Measurements from ENCODE around the gene HOXC11. TPM values are rescaled to one million over a fixed set of nuclear protein-coding genes. Genes with fewer than 3 reads are reported as not detected.

The HOXC11 gene
- total RNA-seq, 2 donors from 2014 or later = not detected

DNA sequence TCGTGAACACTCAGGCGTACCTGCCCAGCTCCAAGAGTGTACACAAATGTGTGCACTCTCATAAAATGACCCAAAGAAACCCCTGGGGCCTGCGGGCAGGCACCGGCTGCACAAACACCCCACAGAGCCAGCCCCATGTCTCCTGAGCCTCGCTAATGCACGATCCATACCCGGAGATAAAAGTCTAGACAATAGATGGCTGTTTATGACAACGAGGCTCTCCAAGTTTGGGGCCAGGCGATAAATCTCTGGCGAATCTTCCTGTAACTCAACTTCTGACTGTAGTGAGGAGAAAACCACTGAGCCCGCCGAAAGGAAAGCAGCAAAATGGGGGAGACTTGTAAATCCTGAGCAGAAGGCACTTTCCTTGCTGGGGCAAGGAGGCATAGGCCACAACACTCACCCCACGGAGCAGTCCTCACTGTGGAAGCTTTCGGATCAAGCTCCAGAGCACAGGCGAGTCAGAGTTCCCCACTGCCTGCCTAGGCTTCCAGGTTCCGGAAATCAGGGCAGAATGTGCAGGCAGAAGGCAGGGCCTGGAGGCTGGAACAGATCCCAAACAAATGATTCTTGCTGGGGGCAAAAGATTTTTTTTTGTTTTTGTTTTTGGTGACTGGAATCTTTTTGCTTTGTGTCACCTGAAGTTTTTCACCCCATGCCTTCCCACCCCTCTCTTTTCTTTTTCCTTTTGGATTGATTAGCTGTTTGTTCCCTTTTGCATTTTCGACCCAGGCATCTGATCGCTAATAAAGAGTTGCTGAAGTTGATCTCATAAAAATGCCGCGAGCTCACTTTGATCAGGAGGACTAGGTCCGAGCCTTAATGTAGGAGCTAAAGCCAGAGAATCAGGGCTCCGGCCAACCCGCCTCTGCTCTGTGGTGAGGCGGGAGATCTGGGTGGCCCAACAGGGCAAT lies 4.5 kb upstream of the HOXC11 start:
- no peak overlapping the region for H3K4me3 ChIP-seq
- TF ChIP-seq, protein P1, sequence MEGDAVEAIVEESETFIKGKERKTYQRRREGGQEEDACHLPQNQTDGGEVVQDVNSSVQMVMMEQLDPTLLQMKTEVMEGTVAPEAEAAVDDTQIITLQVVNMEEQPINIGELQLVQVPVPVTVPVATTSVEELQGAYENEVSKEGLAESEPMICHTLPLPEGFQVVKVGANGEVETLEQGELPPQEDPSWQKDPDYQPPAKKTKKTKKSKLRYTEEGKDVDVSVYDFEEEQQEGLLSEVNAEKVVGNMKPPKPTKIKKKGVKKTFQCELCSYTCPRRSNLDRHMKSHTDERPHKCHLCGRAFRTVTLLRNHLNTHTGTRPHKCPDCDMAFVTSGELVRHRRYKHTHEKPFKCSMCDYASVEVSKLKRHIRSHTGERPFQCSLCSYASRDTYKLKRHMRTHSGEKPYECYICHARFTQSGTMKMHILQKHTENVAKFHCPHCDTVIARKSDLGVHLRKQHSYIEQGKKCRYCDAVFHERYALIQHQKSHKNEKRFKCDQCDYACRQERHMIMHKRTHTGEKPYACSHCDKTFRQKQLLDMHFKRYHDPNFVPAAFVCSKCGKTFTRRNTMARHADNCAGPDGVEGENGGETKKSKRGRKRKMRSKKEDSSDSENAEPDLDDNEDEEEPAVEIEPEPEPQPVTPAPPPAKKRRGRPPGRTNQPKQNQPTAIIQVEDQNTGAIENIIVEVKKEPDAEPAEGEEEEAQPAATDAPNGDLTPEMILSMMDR (IDR thresholded peaks at IDR 0.05) = no peak
- H3K9ac ChIP-seq (ENCODE audit: low read depth in 2 of 2, low read length in 2 of 2) = no peak overlapping the region
- H3K27ac ChIP-seq = no peak overlapping the region
- H3K36me3 ChIP-seq = no peaks in the 10 kb centered on the region
- H3K4me1 ChIP-seq = no peaks in the 10 kb centered on the region
- DNase-seq = no peak
- intact Hi-C loops (cut with DNase I) = no loop called here
- no peaks in the 10 kb centered on the region for H3K9me3 ChIP-seq
- peaks cover 100% of the 10 kb centered on the region for H3K27me3 ChIP-seq

DNA sequence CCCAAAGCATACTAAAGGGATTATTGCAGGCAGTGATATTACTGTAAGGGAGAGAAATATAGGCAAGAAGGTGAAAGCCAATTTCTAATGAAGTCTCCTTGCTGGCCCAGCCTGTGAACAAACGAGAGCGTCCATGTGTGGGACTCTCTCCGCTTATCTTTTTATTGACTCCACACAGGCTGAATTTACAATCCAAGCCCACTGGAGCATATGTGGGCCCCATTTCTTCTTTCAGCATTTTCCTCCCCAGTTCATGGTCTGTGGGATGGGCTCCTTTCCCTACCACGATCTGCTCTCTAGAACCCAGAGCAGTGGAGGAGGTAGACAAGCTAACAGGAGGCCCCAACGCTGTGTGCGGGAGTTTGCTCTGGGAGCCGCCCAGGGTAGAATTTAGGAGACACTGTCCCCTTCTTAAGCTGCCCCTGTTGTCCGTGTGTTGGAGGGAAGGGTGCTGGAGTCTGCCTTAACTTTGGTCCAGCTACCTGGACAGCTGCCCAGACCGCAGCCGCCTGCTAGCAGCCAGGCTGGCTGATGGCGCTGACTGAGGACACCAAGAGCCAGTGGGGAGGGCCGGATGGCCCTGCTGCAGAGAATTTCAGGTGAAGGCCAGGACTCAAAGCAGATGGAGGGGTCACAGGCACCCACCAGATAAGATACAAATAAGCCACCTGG lies 3.2 kb upstream of the HOXC11 start:
- no peak overlapping the region for H3K4me3 ChIP-seq
- DNase-seq = no peak

DNA sequence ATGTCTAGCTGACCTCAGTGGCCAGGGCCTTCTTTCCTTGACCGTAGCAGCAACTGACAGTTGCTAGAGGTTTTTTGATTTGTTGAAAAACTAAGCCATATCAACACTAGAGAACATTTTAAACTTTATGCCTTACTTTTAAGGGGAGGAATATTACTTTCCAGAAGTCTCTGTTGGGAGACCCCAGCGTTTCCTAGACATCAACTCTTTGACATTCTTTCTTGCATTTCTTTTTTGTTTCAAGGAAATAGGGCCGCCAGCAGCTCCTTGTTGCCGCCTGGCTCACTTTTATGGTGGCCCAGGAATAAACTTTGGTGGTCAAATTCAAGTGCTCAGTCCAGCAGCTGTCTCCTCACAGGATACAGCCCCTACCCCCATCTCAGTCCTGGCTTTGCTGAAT lies 2.5 kb upstream of the HOXC11 start:
- Histone ChIP-seq H3K9ac (ENCODE audit: low read depth in 2 of 2, low read length in 2 of 2) (no peak overlapping the region), H3K9me3 (no peaks in the 10 kb centered on the region), H3K4me3 (no peak overlapping the region), H3K27me3 (peaks cover 99% of the 10 kb centered on the region), H3K4me1 (no peaks in the 10 kb centered on the region), H3K36me3 (no peaks in the 10 kb centered on the region), H3K27ac (no peak overlapping the region)
- no peak for DNase-seq
- TF ChIP-seq, protein P1 (IDR thresholded peaks at IDR 0.05) = no peak
- intact Hi-C loops (cut with DNase I) = no loop called here

More for the DNA sequence above, 3.2 kb upstream of the HOXC11 start:
- no peaks in the 10 kb centered on the region for H3K9me3 ChIP-seq
- no peaks in the 10 kb centered on the region for H3K4me1 ChIP-seq
- TF ChIP-seq, protein P1 (IDR thresholded peaks at IDR 0.05) = no peak
- H3K27me3 ChIP-seq = peaks cover 99% of the 10 kb centered on the region
- no peak overlapping the region for H3K9ac ChIP-seq (ENCODE audit: low read depth in 2 of 2, low read length in 2 of 2)
- intact Hi-C loops (cut with DNase I) = no loop called here
- no peaks in the 10 kb centered on the region for H3K36me3 ChIP-seq
- no peak overlapping the region for H3K27ac ChIP-seq

DNA sequence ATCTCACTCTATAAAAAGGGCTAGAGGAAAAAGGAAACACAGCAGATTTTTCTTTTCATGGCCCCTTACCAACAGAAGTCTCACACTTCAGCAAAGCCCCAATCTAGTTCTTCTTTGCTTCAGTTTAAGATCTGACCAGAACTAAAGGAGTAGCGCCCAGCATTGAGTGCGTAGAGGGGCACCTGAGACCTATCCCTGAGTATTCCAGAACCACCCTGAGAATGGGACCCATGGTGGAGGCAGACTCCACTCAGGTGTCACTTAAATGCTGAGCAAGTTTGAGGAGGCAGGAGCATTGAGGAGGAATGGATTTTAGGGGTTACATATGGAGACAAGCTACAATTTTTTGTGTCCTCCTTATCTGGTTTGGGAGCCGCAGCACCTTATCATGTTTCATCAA lies 1.8 kb upstream of the HOXC11 start:
- Histone ChIP-seq H3K36me3 (no peaks in the 10 kb centered on the region), H3K9ac (ENCODE audit: low read depth in 2 of 2, low read length in 2 of 2) (no peak overlapping the region), H3K4me3 (no peak overlapping the region), H3K27me3 (peaks cover 99% of the 10 kb centered on the region), H3K27ac (no peak overlapping the region), H3K4me1 (no peaks in the 10 kb centered on the region), H3K9me3 (no peaks in the 10 kb centered on the region)
- intact Hi-C loops (cut with DNase I) = no loop called here
- no peak for DNase-seq
- TF ChIP-seq, protein P1 (IDR thresholded peaks at IDR 0.05) = no peak

DNA sequence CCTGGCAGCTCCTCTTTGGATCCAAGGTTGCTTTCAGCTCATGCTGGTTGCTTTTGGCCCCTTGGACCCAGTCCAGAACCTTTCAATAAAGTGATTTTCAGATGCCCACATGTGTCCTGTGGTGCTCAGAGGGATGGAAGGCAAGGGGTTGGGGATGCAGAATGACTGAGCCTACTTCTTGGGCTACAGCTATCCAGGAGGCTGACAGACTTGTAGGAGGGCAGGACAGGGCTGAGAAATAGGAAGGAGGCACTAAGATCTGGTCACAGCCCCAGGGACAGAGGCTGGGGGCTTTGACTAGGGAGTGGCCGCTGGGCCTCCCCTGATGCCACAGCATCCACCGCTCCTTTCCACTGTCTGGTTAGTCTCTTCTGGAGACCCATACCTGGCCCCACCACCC lies 1.2 kb upstream of the HOXC11 start:
- Histone ChIP-seq H3K27me3 (peaks cover 99% of the 10 kb centered on the region), H3K9me3 (no peaks in the 10 kb centered on the region), H3K27ac (no peak overlapping the region), H3K4me3 (no peak overlapping the region), H3K36me3 (no peaks in the 10 kb centered on the region), H3K9ac (ENCODE audit: low read depth in 2 of 2, low read length in 2 of 2) (no peak overlapping the region), H3K4me1 (no peaks in the 10 kb centered on the region)
- intact Hi-C loops (cut with DNase I) = no loop called here
- TF ChIP-seq, protein P1 (IDR thresholded peaks at IDR 0.05) = no peak
- no peak for DNase-seq
